HG03558 (cell line): ENCODE measurements around the gene GFRA1.
"Not testable (repeated sequence)": the region's sequence is repeated elsewhere in the genome, so short reads cannot be mapped to it uniquely, and the experiment has no call there.

ENCODE experiments used
- ATAC-seq: cut with Tn5 transposase; IDR thresholded peaks from one replicate; pipeline ENCODE4 v1.9.1; 2021; ENCODE audit warnings: moderate number of reproducible peaks; ENCODE audit not compliant: unreplicated experiment; ENCODE audit errors: extremely low read depth

The GFRA1 gene

DNA sequence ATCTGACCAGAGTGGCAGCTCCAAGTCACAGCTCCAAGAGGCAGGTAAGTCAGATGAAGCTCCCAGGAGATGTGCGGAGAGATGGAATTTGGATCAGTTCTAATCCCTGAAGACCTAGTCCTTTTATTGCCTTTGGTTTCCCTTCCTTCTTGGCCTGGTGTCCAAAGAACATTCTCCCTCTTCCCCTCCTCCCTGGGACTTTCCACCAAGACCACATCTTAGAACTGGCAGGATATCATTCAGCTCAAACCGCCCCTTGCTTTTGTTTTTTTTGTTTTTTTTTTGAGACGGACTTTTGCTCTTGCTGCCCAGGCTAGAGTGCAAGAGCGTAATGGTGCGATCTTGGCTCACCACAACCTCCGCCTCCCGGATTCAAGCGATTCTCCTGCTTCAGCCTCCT lies 190.8 kb downstream of the GFRA1 start:
- ATAC-seq, result no peak

DNA sequence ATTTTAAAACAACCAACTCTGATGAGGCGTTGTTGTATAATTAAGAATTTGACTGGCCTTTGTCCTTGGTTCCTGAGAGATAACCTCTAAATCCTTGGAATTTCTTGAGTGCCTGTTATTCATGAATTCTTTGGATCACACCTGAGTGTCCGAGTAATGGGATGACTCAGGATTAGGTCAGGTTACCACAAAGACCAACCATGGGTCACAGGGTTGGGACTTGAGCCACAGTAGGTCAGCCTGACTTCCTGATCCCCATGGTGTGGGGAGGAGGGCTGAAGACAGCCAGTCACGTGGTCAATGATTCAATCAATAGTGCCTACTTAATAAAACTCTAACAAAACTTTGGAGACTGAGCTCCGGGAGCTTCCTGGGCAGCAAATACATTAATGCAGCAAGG lies 192.5 kb downstream of the GFRA1 start:
- ATAC-seq, result no peak

DNA sequence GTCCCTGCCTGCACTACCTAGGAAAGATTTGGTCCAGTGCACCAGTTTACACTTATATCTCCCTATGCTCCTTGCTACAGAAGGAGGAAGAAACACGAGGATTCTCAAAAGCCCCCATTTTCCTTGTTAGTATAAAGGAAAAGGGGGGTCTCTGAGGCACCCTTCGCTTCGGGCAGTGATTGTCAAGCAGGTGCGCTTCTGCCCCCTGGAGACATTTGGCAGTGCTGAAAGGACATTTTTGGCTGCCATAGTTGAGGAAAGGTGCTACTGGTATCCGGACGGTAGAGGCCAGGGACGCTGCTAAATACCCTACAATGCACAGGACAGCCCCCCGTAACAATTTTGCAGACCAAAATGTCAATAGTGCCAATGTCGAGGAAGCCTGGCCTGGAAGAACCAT lies 193.7 kb downstream of the GFRA1 start:
- ATAC-seq, result no peak

DNA sequence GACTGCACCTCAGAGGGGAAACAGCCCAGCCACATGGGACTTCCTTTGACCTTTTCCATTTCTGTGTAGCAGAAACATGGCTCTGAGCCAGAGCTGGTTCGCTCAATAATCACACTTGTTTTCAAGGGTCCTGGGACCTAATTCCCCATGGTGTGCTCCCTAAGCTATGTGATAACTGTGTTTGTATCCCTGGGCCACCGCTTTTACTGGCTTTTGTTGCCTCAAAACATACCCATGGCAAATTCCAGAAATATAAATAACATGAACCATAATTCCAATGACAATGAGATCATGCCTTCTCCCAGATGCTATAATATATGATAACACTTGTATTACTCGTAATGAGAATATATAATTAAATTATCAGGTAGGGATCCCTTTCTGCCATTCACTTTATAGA lies 196.4 kb downstream of the GFRA1 start:
- ATAC-seq, result no peak

DNA sequence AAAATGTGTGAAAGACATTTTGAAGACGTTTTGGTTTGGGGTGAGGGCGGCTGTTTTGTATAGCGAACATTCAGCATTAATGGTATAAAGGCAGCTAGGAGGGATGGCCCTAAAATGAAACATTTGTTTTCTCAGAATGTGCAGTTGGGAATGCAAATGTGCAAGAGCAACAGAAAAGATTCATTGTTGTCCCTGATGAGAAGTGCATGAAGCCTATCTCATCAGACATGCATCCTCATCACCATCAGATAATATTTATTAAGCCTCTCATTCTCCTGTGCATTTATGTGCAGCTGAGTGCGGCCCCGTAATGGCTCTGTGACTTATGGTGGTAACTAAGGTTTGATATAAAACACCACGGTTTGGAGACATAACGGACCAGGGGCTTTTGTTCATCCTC lies 199.5 kb downstream of the GFRA1 start:
- no peak for ATAC-seq

DNA sequence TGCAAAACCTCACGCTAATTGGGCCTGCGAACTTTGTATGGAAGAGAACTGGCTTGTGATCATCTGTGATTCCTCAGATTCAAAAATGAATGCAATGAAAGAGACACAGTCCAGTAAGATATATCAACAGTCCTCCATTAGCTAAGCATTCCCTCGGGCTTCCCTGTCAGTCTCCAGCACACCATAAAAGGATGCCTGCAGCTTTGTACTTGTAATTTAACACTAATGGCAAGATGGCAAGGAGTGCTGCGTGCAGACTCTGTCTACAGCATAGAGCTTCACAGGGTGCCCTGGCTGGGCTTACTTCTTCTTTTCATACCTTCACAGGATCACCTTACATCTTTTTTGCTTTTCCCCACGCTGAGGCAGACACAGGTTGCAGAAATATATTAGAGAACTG lies 200.0 kb downstream of the GFRA1 start:
- ATAC-seq, result no peak

DNA sequence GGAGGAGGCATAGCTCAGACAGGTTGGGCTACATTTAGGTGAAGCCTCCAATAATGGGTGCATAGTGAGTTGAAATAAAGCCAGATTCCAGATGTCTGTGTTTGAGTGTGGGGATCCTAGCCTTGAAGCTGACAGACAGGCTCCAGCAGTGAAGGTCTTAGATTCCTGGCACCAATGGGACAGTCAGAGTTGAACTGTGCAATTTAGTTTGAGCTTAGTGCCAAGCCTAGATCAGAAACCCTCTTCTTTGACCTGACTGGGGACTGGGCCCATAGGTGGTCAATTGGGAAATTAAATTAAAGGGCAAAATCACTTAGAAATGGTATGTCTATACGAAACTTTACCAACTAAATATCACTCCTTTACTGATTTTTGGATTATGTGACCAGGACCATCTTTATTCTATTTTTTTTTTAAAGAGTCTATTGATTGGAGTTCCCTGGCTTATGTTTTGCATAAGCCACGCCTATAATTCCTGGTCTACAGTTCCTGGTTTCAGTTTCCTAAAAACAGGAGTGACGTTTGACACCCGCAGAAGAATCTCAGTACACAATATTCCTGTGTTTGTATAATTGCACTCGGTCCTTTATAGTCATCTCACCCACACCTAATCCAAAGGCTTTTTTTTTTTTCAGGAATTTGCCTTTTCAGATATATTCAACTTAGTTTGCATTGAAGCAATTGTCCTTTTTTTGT lies 201.4 kb downstream of the GFRA1 start:
- ATAC-seq, result no peak

DNA sequence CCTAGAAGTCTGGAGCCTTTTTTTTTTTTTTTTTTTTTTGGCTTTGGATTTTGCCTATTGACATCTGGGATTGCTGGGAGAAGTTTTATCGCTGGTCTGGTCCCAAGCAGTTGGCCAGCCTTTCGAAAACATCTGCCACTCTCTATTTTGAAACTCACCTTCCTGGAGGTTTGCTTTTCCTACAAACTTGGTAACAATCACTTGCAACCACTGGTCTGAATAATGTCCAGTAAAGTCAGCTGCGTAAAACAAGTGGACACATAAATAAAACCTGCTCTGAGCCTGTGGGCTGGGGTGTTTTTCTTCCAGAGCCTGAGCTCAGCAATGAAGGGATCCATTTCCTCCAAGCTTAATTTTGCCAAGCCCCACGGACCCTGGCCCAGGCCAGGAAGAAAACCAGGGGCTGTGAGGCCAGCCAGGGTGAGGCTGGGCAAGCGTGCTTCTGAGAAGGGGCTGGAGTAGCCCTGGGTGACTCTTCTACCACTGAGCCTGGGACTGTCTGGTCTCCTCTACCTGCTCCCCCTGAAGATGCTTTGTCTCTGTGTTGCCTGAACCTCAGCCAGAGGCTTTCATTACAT lies 202.2 kb downstream of the GFRA1 start:
- no peak for ATAC-seq

DNA sequence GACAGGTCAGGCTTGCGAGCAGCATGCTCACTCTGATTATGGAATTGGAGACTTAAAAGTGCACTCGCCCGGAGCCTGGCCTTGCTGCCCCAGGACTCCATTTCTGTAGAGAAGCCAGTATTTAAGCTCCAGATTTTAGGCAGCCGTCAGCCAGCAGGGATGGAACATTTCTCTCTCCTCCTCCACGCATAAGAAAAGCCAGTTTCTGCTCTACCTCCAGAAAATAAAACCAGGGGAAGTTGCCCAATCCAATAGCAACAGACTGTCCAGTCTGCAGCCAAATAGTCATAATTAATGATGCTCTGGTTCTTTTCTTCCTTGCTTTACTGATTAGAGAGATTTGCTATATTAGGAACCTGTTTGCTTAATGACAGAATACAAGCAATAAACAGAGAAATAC lies 203.2 kb downstream of the GFRA1 start:
- no peak for ATAC-seq

DNA sequence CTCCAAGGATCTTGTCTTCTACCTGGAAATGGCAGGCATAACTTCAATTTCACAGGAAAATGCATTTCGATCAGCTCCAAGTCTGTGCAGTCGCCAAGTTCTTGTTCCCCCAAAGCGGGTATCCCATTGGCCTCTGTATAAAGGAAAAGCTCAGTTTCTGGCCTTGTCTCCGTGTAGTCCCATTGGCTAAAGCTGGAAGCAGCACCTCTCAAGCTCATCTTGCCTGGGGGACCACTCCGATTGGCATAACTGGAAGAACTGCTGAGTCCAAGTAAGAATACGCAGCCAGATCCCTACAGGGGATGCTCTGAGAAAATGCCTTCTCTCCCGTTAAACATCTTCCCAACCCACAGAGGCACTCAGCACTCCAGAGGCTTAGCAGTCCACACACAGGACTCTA lies 205.2 kb downstream of the GFRA1 start:
- no peak for ATAC-seq

DNA sequence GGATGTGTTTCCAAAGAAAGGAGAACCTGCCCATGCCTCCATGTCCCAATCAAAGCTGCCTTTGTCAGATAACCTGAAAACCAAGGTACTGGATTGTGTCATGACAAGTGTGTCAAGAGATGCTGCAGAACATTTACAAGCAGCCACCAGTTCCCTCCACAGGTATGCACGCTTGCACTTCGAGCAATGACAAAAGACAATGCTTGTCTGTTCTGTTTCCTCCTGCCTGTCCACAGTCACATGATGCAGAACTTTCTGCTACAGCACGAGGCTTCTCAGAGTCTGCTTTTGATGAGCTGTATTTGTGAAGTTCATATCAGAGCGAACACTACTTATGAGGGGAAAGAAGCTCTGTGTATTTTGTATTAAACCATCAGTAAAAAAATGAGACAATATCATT lies 209.9 kb downstream of the GFRA1 start:
- ATAC-seq, result no peak

DNA sequence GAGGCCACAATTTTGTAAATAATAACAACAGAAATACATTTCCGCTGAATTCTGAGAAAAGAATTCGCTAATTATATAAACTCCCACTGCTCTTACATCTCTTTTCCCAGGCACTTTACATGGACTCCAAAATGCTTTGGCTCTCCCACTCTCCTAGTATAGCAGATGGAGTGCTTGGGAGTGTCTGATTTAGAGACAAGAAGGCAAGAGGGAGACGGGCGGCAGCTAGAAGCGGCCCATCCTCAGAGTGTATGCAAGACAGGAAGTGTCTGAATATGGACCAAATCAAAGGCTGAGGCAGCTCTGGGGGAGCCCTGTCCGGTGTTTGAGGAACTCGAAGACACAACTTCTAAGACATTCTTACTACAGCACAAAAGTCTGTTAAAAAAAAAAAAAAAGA lies 212.1 kb downstream of the GFRA1 start:
- ATAC-seq, result no peak

DNA sequence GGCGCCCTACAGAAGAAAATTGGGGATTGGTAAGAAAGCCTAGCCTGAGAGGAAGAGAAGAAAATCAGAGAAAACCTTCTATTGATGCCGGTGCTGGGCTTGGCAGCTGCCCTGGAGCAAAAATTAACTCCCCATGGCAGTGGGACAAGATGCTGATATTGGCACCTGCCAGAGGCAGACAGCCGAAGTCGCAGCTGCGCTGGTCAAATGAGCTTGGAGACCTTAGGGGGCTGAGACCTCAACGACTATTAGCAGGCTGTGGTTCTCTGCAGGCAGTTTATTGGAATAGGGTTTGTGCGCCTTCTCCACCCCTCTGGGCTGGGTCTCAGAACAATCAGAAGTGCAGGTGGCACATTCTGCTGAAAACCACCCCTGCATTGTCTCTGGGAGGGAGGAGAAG lies 213.7 kb downstream of the GFRA1 start:
- ATAC-seq, result no peak

DNA sequence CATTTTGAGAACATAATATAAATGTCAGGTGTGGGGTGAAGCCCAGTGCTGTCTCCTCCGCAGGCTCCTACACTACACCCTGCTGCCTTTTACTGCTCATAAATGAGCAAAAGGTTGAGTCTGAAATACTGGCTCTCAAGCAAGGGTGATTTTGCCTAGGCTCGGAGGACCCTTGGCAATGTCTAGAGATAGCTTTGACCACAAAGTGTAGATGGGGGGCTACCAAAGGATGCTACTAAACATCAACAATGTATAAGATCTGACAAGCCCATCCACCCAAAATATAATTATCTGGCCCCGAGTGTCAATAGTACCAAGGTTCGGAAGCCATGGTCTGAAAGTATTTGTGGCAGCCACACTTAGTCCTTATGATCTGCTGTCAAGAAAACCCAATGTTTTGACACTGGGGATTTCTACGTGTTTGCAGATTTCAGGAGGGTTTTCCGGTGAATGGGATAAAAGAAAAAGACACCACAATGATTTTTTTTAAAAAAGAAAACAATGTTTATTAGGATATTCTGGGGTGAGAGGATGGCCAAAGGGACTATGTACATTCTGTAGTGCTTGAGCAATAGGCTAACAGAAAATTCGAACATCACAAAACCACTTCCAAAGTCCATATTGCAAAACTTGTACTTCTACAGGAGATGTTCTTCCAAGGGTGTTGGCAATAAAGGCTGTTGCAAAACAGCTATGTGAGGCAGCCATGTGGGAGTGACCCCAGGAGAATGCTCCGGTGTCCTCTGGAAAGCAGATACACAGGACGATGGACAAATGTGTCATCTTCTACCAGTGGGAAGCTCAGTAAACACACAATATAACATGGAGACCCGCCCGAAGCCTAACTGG lies 216.3 kb downstream of the GFRA1 start:
- ATAC-seq, result no peak

DNA sequence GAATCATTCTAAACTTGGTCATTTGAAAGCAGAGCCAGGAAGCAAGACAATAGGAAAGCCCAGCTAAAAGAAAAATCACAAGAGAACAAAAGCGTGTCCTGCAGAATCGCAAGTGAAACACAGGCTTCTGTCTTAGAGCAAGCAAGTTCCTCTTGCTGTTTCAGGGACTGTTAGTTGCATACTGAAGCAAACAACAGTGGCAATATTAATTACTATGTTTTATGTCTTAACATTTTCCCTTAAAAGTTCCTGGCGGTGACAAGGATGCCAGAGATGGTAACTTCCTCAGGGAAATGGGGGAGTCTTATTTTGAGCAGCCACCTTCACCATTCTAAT lies 217.1 kb downstream of the GFRA1 start:
- ATAC-seq, result no peak

DNA sequence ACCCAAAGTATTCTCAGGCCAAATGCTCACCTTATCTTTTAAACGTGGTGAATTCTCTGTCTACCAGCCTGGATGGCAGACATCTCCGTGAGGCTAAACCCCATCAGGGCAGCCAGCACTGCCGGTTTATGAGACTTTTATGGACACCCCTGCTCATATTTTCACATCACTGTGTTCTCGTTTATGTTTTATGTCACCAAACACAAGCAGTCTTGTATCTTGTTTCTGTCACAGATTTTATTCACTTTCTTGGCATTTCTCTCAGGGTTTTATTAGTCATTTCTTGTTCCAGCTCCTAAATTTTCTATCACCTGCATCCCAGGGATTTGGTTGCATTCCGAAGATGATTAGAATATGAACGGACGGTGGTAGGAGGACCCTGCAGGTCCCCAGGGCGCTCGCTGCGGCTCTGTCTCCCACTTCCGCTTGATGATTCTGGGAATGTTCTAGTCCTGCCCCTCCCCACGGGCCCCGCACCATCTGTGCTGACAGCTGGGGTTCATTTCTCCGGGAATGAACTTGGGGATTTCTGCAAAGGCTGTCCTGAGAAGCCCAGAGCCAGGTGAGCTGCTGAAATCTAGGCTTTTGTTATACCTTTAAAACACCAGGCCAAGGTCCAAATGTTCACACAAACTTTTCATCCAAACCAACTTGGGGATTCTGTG lies 217.6 kb downstream of the GFRA1 start:
- ATAC-seq, result no peak

DNA sequence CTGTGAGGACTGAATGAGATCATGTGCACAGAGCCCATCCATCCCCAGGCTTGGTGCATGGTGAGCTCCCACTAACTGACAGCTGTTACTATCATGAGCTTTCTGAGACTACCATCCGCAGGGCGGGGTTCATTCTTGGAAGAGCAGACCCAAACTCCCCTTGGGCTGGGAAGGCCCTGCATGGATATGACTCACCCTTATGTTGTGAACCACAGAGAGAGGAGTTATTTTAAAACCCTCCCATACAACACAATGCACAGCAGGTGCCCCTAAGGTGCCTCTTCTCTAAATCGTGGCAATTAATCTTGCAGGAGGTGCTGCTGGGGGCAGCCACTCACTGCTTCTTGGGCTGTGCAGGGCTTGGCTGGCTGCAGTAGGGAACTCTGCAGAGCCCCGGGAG lies 219.1 kb downstream of the GFRA1 start:
- ATAC-seq, result no peak

DNA sequence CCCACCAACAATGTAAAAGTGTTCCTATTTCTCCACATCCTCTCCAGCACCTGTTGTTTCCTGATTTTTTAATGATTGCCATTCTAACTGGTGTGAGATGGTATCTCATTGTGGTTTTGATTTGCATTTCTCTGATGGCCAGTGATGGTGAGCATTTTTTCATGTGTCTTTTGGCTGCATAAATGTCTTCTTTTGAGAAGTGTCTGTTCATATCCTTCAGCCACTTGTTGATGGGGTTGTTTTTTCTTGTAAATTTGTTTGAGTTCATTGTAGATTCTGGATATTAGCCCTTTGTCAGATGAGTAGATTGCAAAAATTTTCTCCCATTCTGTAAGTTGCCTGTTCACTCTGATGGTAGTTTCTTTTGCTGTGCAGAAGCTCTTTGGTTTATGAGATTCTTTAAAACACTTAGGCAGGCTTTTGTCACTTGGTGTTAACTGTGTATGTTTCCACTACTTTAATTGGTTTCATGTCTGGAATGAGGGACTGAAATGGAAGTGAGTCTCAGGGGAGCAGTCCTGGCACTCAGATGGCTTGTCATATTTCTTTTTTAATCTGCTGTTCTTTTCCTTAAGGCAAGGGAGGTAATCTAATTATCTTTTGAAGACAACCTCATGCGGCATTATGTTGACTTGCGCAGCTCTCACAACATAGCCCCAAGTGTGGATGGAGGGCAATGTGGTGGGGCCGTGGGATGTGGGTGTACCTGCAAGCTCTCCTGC lies 219.8 kb downstream of the GFRA1 start:
- not testable (repeated sequence) for ATAC-seq

DNA sequence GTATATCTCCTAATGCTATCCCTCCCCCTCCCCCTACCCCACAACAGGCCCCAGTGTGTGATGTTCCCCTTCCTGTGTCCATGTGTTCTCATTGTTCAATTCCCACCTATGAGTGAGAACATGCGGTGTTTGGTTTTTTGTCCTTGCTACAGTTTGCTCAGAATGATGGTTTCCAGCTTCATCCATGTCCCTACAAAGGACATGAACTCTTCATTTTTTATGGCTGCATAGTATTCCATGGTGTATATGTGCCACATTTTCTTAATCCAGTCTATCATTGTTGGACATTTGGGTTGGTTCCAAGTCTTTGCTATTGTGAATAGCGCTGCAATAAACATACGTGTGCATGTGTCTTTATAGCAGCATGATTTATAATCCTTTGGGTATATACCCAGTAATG lies 220.5 kb downstream of the GFRA1 start:
- not testable (repeated sequence) for ATAC-seq

DNA sequence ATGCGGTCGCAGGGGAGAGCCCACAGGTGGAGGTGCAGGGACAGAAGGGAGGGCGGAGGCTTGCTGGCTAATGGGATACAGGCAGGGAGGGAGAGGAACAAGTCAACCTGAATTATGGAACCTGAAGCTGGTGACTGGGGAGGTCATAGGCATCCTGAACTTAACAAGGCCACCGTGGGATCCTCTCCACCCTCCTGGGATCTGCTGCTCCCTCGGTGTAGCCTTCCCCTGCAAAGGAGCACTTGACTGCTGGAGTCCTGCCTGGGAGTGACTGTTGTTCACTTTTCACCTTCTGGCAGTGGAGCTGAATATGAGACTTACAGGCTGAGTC lies 223.1 kb downstream of the GFRA1 start:
- no peak for ATAC-seq
